Spleen (tissue), 11 donors: ENCODE data around the gene MOGAT2. TPM values are rescaled to one million over a fixed set of nuclear protein-coding genes. Genes with fewer than 3 reads are reported as not detected.
A peak's percentile ranks its signal among the peaks of the same experiment; 100 is the strongest.

Experiments
- DNase-seq: peaks from one replicate; pipeline ENCODE4 v3.0.0-alpha.2; 2020
- H3K27ac ChIP-seq, 8 donors: fragments of 200-600 bp; sonication (generic) in 7 of 8; 1 replicate in 4 of 8; 2 replicates in 4 of 8; pipeline versions ENCODE4 v1.5.0 to v1.8.0; 2016 to 2021; ENCODE audit warnings: inconsistent platforms in 4 of 8, mild to moderate bottlenecking in 4 of 8, moderate library complexity in 1 of 8
- H3K27me3 ChIP-seq, 7 donors: fragments of 200-600 bp; sonication (generic) in 6 of 7; replicated peaks in 1 of 7; 1 replicate in 4 of 7; 2 replicates in 3 of 7; pipeline versions ENCODE4 v1.5.0 to v1.8.0; 2016 to 2021; ENCODE audit warnings: inconsistent platforms in 3 of 7, mild to moderate bottlenecking in 1 of 7
- H3K36me3 ChIP-seq, 6 donors: fragments of 200-600 bp; sonication (generic) in 5 of 6; 1 replicate in 4 of 6; 2 replicates in 2 of 6; pipeline versions ENCODE4 v1.5.0 to v1.8.0; 2016 to 2021; ENCODE audit warnings: inconsistent platforms in 2 of 6
- H3K4me1 ChIP-seq, 6 donors: fragments of 200-600 bp; sonication (generic) in 5 of 6; 1 replicate in 3 of 6; 2 replicates in 3 of 6; pipeline versions ENCODE4 v1.5.0 to v1.8.0; 2016 to 2021; ENCODE audit warnings: inconsistent platforms in 3 of 6
- H3K4me3 ChIP-seq, 8 donors: fragments of 200-600 bp; sonication (generic) in 7 of 8; 1 replicate in 4 of 8; 2 replicates in 4 of 8; pipeline versions ENCODE4 v1.5.0 to v1.8.0; 2016 to 2021; ENCODE audit warnings: inconsistent platforms in 4 of 8, mild to moderate bottlenecking in 4 of 8, moderate library complexity in 2 of 8
- H3K9me3 ChIP-seq, 8 donors: fragments of 200-600 bp; sonication (generic) in 7 of 8; 1 replicate in 4 of 8; 2 replicates in 4 of 8; pipeline versions ENCODE4 v1.5.0 to v1.8.0; 2016 to 2021; ENCODE audit warnings: inconsistent platforms in 4 of 8
- POLR2A ChIP-seq, 3 donors: fragments of 450-650 bp; IDR thresholded peaks; one replicate each; pipeline ENCODE4 v1.5.1; 2017; ENCODE audit warnings: antibody characterized with exemption in 3 of 3, mild to moderate bottlenecking in 1 of 3
- POLR2AphosphoS5 ChIP-seq, 3 donors: sonication (generic); formaldehyde crosslinking; IDR thresholded peaks; one replicate each; pipeline ENCODE4 v1.5.1; 2017; ENCODE audit warnings: antibody characterized with exemption in 3 of 3
- WGBS, 5 donors: extraction: QIAGEN DNeasy Blood & Tissue Kit in 3 of 5; methylation state at CpG; one replicate each; pipeline versions ENCODE4 v1.1.5 to v1.1.7; 2013 to 2018; 5-methylcytosine and 5-hydroxymethylcytosine counted together
- intact Hi-C: fragments of 100-400 bp; cut with DNase I; formaldehyde crosslinking; loops from one replicate; pipeline ENCODE4 v1.15.0; 2023; ENCODE audit warnings: low total_unique reads
- polyA plus RNA-seq, 3 donors: library from polyadenylated mRNA; stranded (reverse); fragments of 200-250 nt; gene quantifications; one replicate each; pipeline ENCODE4 v1.2.1, GENCODE V29; 2013
- total RNA-seq, 7 donors: library from RNA; depleted of rRNA in 3 of 7; stranded (reverse); fragments of >200 nt in 3 of 7; fragmentation: NEBNext Ultra II Directional in 4 of 7; extraction: Animal tissue kit (Norgen Biotek cat#: 25700) in 4 of 7; gene quantifications; one replicate each; pipeline versions ENCODE4 v1.1.0 to v1.2.1, GENCODE V29; 2016 to 2021
- TF ChIP-seq, protein P1 (sequence below), 11 experiments: fragments of 200-600 bp in 7 of 11; fragments of 450-650 bp in 4 of 11; sonication (generic) in 4 of 11; IDR thresholded peaks in 8 of 11; conservative IDR thresholded peaks in 3 of 11; 1 replicate in 7 of 11; 2 replicates in 4 of 11; pipeline versions ENCODE4 v1.4.0 to v1.8.0; 2016 to 2021; ENCODE audit warnings: antibody characterized with exemption in 11 of 11, inconsistent platforms in 4 of 11, mild to moderate bottlenecking in 1 of 11
- donor health status: healthy with polysubstance abuse.
- donor health status: DM: no; HTN: no; CAD: no; lungs with moderate emphysema.
- donor health status: DM: no; HTN: no; CAD: no.
- donor health status: Bipolar disorder and iron deficiency.
- donor health status: healthy.
- donor health status: DM: no; HTN: no; CAD: no.
- donor health status: DM: yes; HTN: yes; CAD: no.

Gene MOGAT2
- total and polyA plus RNA-seq, 10 donors = 0.03 to 0.23 (median 0.21) TPM; not detected in 6

DNA sequence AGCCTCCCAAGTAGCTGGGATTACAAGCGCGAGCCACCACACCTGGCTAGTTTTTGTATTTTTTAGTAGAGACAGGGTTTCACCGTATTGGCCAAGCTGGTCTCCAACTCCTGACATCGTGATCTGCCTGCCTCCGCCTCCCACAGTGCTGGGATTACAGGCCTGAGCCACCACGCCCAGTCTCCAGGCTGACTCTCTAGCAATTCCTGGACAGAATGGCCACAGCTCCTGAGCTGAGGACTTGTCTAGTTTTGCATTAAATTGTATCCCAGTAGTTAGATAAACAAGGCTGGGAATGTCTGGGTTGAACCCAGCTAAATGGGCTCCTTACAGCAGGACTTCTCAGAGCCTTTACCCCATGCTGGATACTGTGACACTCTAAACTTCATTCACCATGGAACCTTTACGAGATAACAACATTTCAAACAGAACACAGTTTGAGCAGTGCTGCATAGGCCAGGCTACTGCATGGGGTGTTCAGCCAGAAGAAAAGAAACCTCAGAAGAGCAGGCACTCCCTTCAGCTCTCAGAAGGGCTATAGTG lies 13.9 kb upstream of the MOGAT2 start:
- Histone ChIP-seq H3K27me3 (peaks cover 0 to 4% (median 0%) of the 10 kb centered on the region in 7 donors), H3K4me1 (peaks cover 5 to 8% (median 6%) of the 10 kb centered on the region in 6 donors), H3K27ac (no peak overlapping the region), H3K4me3 (no peak overlapping the region), H3K9me3 (no peaks in the 10 kb centered on the region), H3K36me3 (no peaks in the 10 kb centered on the region)
- no peak for DNase-seq
- TF ChIP-seq POLR2A (IDR thresholded peaks at IDR 0.05) = no peak
- TF ChIP-seq, protein P1, sequence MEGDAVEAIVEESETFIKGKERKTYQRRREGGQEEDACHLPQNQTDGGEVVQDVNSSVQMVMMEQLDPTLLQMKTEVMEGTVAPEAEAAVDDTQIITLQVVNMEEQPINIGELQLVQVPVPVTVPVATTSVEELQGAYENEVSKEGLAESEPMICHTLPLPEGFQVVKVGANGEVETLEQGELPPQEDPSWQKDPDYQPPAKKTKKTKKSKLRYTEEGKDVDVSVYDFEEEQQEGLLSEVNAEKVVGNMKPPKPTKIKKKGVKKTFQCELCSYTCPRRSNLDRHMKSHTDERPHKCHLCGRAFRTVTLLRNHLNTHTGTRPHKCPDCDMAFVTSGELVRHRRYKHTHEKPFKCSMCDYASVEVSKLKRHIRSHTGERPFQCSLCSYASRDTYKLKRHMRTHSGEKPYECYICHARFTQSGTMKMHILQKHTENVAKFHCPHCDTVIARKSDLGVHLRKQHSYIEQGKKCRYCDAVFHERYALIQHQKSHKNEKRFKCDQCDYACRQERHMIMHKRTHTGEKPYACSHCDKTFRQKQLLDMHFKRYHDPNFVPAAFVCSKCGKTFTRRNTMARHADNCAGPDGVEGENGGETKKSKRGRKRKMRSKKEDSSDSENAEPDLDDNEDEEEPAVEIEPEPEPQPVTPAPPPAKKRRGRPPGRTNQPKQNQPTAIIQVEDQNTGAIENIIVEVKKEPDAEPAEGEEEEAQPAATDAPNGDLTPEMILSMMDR (IDR thresholded peaks at IDR 0.05 in 8 of 11, conservative IDR thresholded peaks at IDR 0.05 in 3 of 11) = no peak
- TF ChIP-seq POLR2AphosphoS5 (IDR thresholded peaks at IDR 0.05) = no peak
- 77 to 95% (median 88%) methylated on average over 7 of the region's 7 CpGs for WGBS, 5 donors
- intact Hi-C loops = loop anchor here (10.0 kb wide), 1 partner anchor 161 kb away; no protein-coding TSS in a partner anchor

DNA sequence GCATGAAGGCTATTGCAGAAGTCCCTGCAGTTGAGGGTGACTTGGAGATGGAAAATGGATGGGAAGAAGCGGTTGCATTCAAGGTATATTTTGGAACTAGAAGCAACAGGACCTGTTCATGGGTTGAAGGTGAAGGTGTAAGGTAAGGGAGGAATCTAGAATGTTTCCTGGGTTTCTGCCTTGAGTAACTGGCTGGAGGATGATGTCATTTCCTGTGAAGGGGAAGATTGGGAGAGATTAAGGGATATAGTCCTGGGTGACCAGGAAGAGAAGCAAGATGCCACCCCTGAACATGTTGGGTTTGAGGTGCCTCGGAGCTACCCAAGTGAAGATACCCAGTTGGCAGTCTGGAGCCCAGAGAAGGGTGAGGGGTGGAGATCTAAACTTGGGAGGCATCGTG lies 12.1 kb upstream of the MOGAT2 start:
- peaks cover 5 to 8% (median 6%) of the 10 kb centered on the region in 6 donors for H3K4me1 ChIP-seq
- intact Hi-C loops = loop anchor here (10.0 kb wide), 1 partner anchor 159 kb away; no protein-coding TSS in a partner anchor
- 78 to 92% (median 85%) methylated on average over 3 of the region's 3 CpGs for WGBS, 5 donors
- H3K27ac ChIP-seq = no peak overlapping the region
- no peaks in the 10 kb centered on the region for H3K27me3 ChIP-seq
- no peaks in the 10 kb centered on the region for H3K36me3 ChIP-seq
- H3K4me3 ChIP-seq = no peak overlapping the region
- DNase-seq = no peak
- TF ChIP-seq POLR2AphosphoS5 (IDR thresholded peaks at IDR 0.05) (no peak), POLR2A (IDR thresholded peaks at IDR 0.05) (no peak)
- TF ChIP-seq, protein P1 (IDR thresholded peaks at IDR 0.05 in 8 of 11, conservative IDR thresholded peaks at IDR 0.05 in 3 of 11) = no peak
- H3K9me3 ChIP-seq = no peaks in the 10 kb centered on the region

DNA sequence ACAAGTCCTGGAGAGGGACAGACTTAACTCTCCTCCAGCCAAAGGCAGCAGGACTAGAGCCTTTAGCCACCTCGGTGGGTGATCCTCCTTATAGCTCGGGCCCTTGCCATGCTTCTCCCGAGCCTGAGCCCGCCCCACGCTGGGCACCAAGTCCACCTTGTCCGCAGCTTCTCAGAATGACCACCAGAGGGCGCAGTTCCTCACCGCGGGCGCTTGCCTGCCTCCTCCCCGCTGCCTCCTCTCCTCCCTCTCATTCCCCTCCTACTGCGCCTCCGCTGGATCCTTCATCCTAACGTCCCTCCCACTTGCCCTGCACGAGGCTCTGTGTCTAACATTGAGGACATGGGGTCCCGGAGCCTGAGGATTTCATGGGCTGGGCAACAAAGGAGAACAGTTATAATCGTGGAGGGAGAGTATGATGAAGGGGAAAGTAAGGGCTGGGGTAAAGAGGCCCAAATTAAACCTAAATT lies 11.3 kb upstream of the MOGAT2 start:
- Histone ChIP-seq H3K4me1 (peaks cover 5 to 8% (median 6%) of the 10 kb centered on the region in 6 donors), H3K27ac (no peak overlapping the region), H3K9me3 (no peaks in the 10 kb centered on the region), H3K4me3 (peak overlapping the region in 1 of 8 donors; percentile 17), H3K27me3 (no peaks in the 10 kb centered on the region), H3K36me3 (no peaks in the 10 kb centered on the region)
- DNase-seq = peak; percentile 91
- intact Hi-C loops = loop anchor here (10.0 kb wide), 1 partner anchor 159 kb away; no protein-coding TSS in a partner anchor
- WGBS, 5 donors = 5 to 6% (median 6%) methylated on average over 16 to 17 of the region's 17 CpGs
- TF ChIP-seq POLR2A (IDR thresholded peaks at IDR 0.05) (no peak), POLR2AphosphoS5 (IDR thresholded peaks at IDR 0.05) (peak in 1 of 3 donors; percentile 46)
- TF ChIP-seq, protein P1 (IDR thresholded peaks at IDR 0.05 in 8 of 11, conservative IDR thresholded peaks at IDR 0.05 in 3 of 11) = peak; percentile 81 to 96 (median 93)

DNA sequence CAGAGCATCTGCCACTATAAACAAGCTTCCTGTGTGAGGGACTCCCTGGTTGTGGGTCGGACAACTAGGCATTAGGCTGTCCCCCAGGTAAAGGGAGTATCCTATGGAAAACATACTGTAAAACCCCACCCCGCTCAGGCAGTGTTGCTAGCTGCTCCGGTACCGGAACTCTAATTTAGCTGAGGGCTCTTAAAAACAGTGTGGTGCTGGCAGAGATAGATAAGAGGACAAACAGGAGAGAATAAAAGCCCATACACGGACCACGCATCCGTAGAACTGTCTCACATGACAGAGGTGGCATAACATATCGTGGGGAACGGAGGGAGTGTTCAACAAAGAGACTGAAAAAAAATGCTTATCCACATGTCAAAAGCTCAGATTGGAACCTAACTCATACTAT lies 3.4 kb upstream of the MOGAT2 start:
- H3K4me1 ChIP-seq = no peaks in the 10 kb centered on the region
- peak; percentile 6 for DNase-seq
- no peaks in the 10 kb centered on the region for H3K9me3 ChIP-seq
- TF ChIP-seq, protein P1 (IDR thresholded peaks at IDR 0.05 in 8 of 11, conservative IDR thresholded peaks at IDR 0.05 in 3 of 11) = no peak
- TF ChIP-seq POLR2A (IDR thresholded peaks at IDR 0.05) = no peak
- no peak for TF ChIP-seq POLR2AphosphoS5 (IDR thresholded peaks at IDR 0.05)
- no peak overlapping the region for H3K4me3 ChIP-seq
- no peaks in the 10 kb centered on the region for H3K27me3 ChIP-seq
- no peaks in the 10 kb centered on the region for H3K36me3 ChIP-seq
- intact Hi-C loops = no loop called here
- WGBS, 5 donors = 77 to 86% (median 79%) methylated on average over 9 of the region's 9 CpGs
- no peak overlapping the region for H3K27ac ChIP-seq
